Memory B cell (primary cell): ENCODE measurements around the gene RTKN2.

ENCODE experiments used
- ATAC-seq: fragments of 150-1000 bp; cut with Tn5 transposase; 2 replicates; pipeline ENCODE4 v1.10.0; 2021; ENCODE audit warnings: low read depth, mild to moderate bottlenecking, moderate library complexity
- DNase-seq, 2 donors: peaks; one replicate each; pipeline ENCODE4 v3.0.0; 2022; ENCODE audit warnings: low spot score in 2 of 2
- H3K27ac Mint-ChIP-seq: one replicate; pipeline ENCODE4 v1.8.0; 2022; ENCODE audit warnings: mild to moderate bottlenecking, moderate library complexity, mixed read lengths
- H3K27me3 Mint-ChIP-seq: one replicate; pipeline ENCODE4 v1.8.0; 2022; ENCODE audit warnings: mixed read lengths
- H3K36me3 Mint-ChIP-seq: one replicate; pipeline ENCODE4 v1.8.0; 2022; ENCODE audit warnings: mild to moderate bottlenecking, mixed read lengths
- H3K4me1 Mint-ChIP-seq: one replicate; pipeline ENCODE4 v1.8.0; 2022; ENCODE audit warnings: mixed read lengths
- H3K4me3 Mint-ChIP-seq: one replicate; pipeline ENCODE4 v1.8.0; 2022; ENCODE audit warnings: mild to moderate bottlenecking, moderate library complexity, mixed read lengths
- H3K9me3 Mint-ChIP-seq: one replicate; pipeline ENCODE4 v1.8.0; 2022; ENCODE audit warnings: mixed read lengths

The RTKN2 gene

DNA sequence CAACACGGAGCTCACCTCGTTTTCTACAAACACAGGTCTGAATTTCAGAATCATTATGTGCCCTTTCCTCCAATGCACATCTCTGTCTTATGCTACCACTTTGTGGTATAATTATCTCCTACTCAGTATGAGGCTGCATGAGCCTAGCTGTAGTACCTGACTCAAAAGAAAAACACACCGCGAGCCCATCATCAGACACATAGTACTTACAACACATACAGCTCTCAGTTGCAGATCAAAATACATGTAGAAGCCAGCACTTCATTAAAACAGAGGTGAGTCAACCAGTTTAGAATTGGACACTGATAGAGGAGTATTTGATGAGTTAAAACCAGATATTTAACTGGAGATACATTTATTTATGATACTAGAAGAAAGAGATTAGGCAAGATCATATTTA, 1.4 kb upstream of the RTKN2 start:
- Mint-ChIP-seq H3K27ac (no peak overlapping the region), H3K36me3 (no peaks in the 10 kb centered on the region), H3K4me1 (peaks cover 5% of the 10 kb centered on the region), H3K9me3 (no peaks in the 10 kb centered on the region), H3K27me3 (peaks cover 9% of the 10 kb centered on the region), H3K4me3 (peak overlapping the region; percentile 27)
- ATAC-seq (no peak), DNase-seq (no peak)

DNA sequence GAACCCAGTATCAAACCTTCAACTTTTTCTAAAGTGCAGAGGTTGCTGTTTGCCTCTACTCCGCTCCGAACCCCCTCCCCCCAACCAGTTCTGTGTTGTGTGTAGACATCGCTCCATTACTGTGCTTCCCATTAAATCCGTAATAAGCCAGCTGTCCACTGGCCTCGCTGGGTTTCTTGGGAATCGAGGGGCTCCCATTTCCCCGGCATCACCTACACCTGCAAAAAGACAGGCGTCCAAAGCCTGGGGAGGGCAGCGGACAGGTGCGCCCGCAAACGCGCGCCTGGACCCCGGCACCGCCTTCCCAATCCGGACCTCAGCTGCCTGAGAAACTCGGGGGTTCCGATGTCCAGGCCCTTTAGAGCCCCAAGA, 631 bp downstream of the RTKN2 start:
- no peaks in the 10 kb centered on the region for H3K9me3 Mint-ChIP-seq
- H3K4me3 Mint-ChIP-seq = peak overlapping the region; percentile 82
- peaks cover 5% of the 10 kb centered on the region for H3K4me1 Mint-ChIP-seq
- H3K27ac Mint-ChIP-seq = no peak overlapping the region
- H3K27me3 Mint-ChIP-seq = peaks cover 9% of the 10 kb centered on the region
- no peak for DNase-seq
- ATAC-seq = peak; percentile 2
- no peaks in the 10 kb centered on the region for H3K36me3 Mint-ChIP-seq

DNA sequence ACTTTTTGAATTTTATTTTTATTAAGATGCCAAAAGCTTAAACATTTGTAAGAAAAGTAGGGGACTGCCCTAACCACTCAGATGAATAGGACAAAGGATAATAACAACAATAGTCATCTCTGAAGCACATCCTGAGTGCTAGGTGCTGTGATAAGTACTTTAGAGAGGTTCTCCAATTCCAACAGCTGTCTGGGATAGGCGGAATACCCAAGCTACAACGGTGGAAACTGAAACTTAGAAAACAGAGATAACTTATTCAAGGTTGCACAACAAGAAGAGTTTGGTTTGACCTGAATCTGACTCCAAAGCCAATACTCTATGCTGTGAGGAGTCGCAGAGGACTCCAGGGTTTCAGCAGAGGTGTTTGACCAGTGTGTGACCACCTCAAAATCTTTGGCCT, 2.0 kb downstream of the RTKN2 start:
- H3K9me3 Mint-ChIP-seq = no peaks in the 10 kb centered on the region
- H3K4me3 Mint-ChIP-seq = no peak overlapping the region
- peaks cover 9% of the 10 kb centered on the region for H3K27me3 Mint-ChIP-seq
- ATAC-seq (no peak), DNase-seq (no peak)
- H3K4me1 Mint-ChIP-seq = peaks cover 5% of the 10 kb centered on the region
- H3K36me3 Mint-ChIP-seq = no peaks in the 10 kb centered on the region
- no peak overlapping the region for H3K27ac Mint-ChIP-seq

DNA sequence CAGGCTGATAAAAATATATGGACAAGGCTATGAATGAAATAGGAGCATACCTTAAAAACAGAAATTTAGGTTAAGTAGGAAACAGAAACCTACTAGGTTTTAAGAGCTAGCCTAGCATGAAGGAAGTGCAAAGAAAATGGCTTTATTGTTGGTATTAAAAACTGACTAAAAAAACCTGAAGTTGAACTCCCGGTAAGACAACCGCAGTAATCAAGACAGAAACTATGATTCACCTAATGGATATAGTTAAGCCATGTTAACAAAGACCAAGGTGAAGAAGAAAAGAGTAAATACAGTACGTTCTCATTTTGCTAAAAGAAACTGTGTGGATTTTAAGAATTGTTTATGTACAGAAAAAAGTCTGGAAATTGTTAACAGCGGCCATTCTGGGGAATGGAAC, 2.5 kb downstream of the RTKN2 start:
- no peak for DNase-seq
- no peaks in the 10 kb centered on the region for H3K36me3 Mint-ChIP-seq
- no peak overlapping the region for H3K27ac Mint-ChIP-seq
- ATAC-seq = no peak
- peaks cover 9% of the 10 kb centered on the region for H3K27me3 Mint-ChIP-seq
- no peak overlapping the region for H3K4me3 Mint-ChIP-seq
- peaks cover 5% of the 10 kb centered on the region for H3K4me1 Mint-ChIP-seq
- no peaks in the 10 kb centered on the region for H3K9me3 Mint-ChIP-seq

- Mint-ChIP-seq H3K4me1 (peaks cover 5% of the 10 kb centered on the region), H3K9me3 (no peaks in the 10 kb centered on the region), H3K36me3 (no peaks in the 10 kb centered on the region), H3K27ac (no peak overlapping the region), H3K27me3 (peaks cover 6% of the 10 kb centered on the region), H3K4me3 (no peak overlapping the region)
- DNase-seq (no peak), ATAC-seq (no peak)
Measured at GRCh38 chr10:62264702-62265436, 3.8 kb downstream of the RTKN2 start.

DNA sequence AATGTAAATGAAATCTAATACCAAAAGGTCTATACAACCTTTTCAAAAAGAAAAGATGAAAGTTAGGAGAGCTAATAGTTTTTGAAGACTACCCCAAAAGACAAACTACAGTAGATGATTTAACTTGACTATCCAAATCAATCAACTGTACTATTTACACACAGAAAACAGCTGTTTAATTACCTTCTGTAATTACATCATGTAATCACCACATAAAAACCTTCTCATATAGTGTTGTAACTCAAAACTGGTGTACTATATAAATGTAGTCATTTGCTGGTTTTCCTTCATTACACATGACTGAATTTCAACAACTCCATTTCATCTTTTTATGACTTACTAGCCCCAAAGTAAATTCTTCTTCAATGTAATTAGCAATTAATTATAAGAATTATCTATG, 4.5 kb downstream of the RTKN2 start:
- H3K27ac Mint-ChIP-seq = no peak overlapping the region
- no peak for ATAC-seq
- H3K4me3 Mint-ChIP-seq = no peak overlapping the region
- no peak for DNase-seq
- H3K27me3 Mint-ChIP-seq = peaks cover 3% of the 10 kb centered on the region
- no peaks in the 10 kb centered on the region for H3K9me3 Mint-ChIP-seq
- H3K36me3 Mint-ChIP-seq = no peaks in the 10 kb centered on the region
- peaks cover 3% of the 10 kb centered on the region for H3K4me1 Mint-ChIP-seq

GRCh38 chr10:62261666-62262065, 7.0 kb downstream of the RTKN2 start:
- H3K4me1 Mint-ChIP-seq = no peaks in the 10 kb centered on the region
- no peak overlapping the region for H3K27ac Mint-ChIP-seq
- H3K9me3 Mint-ChIP-seq = no peaks in the 10 kb centered on the region
- no peak overlapping the region for H3K4me3 Mint-ChIP-seq
- no peak for DNase-seq
- no peaks in the 10 kb centered on the region for H3K36me3 Mint-ChIP-seq
- ATAC-seq = no peak
- no peaks in the 10 kb centered on the region for H3K27me3 Mint-ChIP-seq

GRCh38 chr10:62259998-62260397, 8.6 kb downstream of the RTKN2 start:
- Mint-ChIP-seq H3K4me1 (no peaks in the 10 kb centered on the region), H3K9me3 (no peaks in the 10 kb centered on the region), H3K27ac (no peak overlapping the region), H3K36me3 (no peaks in the 10 kb centered on the region), H3K4me3 (no peak overlapping the region), H3K27me3 (no peaks in the 10 kb centered on the region)
- DNase-seq (no peak), ATAC-seq (no peak)

- DNase-seq = no peak
- no peak for ATAC-seq
- H3K4me3 Mint-ChIP-seq = no peak overlapping the region
- no peaks in the 10 kb centered on the region for H3K36me3 Mint-ChIP-seq
- H3K27ac Mint-ChIP-seq = no peak overlapping the region
- no peaks in the 10 kb centered on the region for H3K9me3 Mint-ChIP-seq
- H3K4me1 Mint-ChIP-seq = no peaks in the 10 kb centered on the region
- no peaks in the 10 kb centered on the region for H3K27me3 Mint-ChIP-seq
Measured at GRCh38 chr10:62259456-62259855, 9.2 kb downstream of the RTKN2 start.

- no peak for DNase-seq
- no peaks in the 10 kb centered on the region for H3K9me3 Mint-ChIP-seq
- no peak overlapping the region for H3K4me3 Mint-ChIP-seq
- no peaks in the 10 kb centered on the region for H3K4me1 Mint-ChIP-seq
- ATAC-seq = no peak
- H3K36me3 Mint-ChIP-seq = no peaks in the 10 kb centered on the region
- H3K27ac Mint-ChIP-seq = no peak overlapping the region
- H3K27me3 Mint-ChIP-seq = no peaks in the 10 kb centered on the region
Measured at GRCh38 chr10:62258926-62259325, 9.7 kb downstream of the RTKN2 start.

- H3K27ac Mint-ChIP-seq = no peak overlapping the region
- DNase-seq (no peak), ATAC-seq (no peak)
- H3K27me3 Mint-ChIP-seq = no peaks in the 10 kb centered on the region
- H3K36me3 Mint-ChIP-seq = no peaks in the 10 kb centered on the region
- no peaks in the 10 kb centered on the region for H3K9me3 Mint-ChIP-seq
- no peaks in the 10 kb centered on the region for H3K4me1 Mint-ChIP-seq
- no peak overlapping the region for H3K4me3 Mint-ChIP-seq
Measured at GRCh38 chr10:62253704-62254103, 14.9 kb downstream of the RTKN2 start.

GRCh38 chr10:62252051-62252450, 16.6 kb downstream of the RTKN2 start:
- Mint-ChIP-seq H3K4me3 (no peak overlapping the region), H3K27me3 (no peaks in the 10 kb centered on the region), H3K9me3 (no peaks in the 10 kb centered on the region), H3K27ac (no peak overlapping the region), H3K4me1 (no peaks in the 10 kb centered on the region), H3K36me3 (no peaks in the 10 kb centered on the region)
- no peak for DNase-seq
- no peak for ATAC-seq

DNA sequence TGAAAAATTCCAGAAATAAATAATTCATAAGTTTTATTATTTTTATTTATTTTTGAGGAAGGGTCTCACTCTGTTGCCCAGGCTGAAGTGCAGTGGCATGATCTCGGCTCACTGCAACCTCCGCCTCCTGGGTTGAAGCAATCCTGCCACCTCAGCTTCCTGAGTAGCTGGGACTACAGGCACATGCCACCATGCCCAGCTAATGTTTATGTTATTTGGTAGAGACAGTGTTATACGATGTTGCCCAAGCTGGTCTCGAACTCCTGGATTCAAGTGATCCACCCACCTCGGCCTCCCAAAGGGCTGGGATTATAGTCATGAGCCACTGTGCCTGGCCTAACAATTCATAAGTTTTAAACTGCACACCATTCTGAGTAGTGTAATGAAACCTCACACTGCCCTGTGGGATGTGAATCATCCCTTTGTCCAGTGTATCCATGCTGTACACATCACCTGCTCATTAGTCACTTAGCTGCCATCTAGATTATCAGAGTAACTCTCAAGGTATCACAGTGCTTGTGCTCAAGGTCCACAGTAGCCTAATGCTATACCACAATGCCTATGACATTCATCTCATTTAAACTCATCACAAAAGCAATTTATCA, 17.9 kb downstream of the RTKN2 start:
- Mint-ChIP-seq H3K36me3 (no peaks in the 10 kb centered on the region), H3K4me1 (no peaks in the 10 kb centered on the region), H3K9me3 (no peaks in the 10 kb centered on the region), H3K27ac (no peak overlapping the region), H3K27me3 (no peaks in the 10 kb centered on the region), H3K4me3 (no peak overlapping the region)
- ATAC-seq (no peak), DNase-seq (no peak)

DNA sequence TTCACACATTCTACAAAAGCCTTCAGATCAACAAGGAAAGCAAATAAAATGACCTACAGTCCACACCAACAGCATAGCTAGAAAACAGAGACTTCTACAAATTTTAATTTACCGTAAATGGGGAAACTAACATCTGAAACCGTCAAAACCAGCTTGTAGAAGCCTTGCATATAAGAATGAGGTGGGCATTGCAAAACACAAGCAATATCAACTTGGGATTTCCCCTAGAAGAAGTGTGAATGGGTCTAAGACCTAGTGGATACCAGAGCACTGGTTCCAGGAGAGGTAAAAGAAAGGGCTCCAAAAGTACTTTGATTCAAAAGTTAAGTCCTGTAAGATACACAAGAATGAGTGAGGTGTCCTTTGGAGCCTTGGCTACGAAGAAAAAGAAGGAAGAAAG, 18.7 kb downstream of the RTKN2 start:
- Mint-ChIP-seq H3K27ac (no peak overlapping the region), H3K4me3 (no peak overlapping the region), H3K36me3 (no peaks in the 10 kb centered on the region), H3K27me3 (no peaks in the 10 kb centered on the region), H3K9me3 (no peaks in the 10 kb centered on the region), H3K4me1 (peaks cover 4% of the 10 kb centered on the region)
- ATAC-seq (no peak), DNase-seq (no peak)

DNA sequence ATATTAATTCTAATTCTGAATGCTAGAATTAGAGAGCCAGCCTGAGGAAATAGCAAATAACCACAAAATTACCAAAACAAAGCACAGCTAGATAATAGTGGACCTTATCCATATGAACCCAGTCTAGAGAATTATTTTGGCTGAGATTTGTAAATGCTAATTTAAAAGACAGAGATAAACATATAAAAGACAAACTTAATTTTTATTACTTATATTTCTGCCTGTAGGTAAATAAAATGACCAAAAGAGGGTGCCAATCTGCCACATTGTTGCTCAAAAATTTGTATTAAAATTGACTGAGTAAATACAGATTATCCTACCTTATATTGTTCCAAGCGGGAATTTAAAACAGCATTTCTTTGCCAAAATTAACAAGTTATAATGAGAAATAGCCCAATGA, 20.2 kb downstream of the RTKN2 start:
- DNase-seq (no peak), ATAC-seq (no peak)
- Mint-ChIP-seq H3K27ac (no peak overlapping the region), H3K4me3 (no peak overlapping the region), H3K27me3 (no peaks in the 10 kb centered on the region), H3K9me3 (no peaks in the 10 kb centered on the region), H3K4me1 (peaks cover 9% of the 10 kb centered on the region), H3K36me3 (no peaks in the 10 kb centered on the region)
